ENCODE results near the gene STK39.

The STK39 gene

GRCh38 chr2:168231609-168232241 is 15.7 kb downstream of the STK39 start:
- no peak for TF ChIP-seq CTCF (IDR thresholded peaks at IDR 0.05)

- TF ChIP-seq CTCF (IDR thresholded peaks at IDR 0.05): no peak
Observed at GRCh38 chr2:168230389-168230788, 17.0 kb downstream of the STK39 start.

DNA sequence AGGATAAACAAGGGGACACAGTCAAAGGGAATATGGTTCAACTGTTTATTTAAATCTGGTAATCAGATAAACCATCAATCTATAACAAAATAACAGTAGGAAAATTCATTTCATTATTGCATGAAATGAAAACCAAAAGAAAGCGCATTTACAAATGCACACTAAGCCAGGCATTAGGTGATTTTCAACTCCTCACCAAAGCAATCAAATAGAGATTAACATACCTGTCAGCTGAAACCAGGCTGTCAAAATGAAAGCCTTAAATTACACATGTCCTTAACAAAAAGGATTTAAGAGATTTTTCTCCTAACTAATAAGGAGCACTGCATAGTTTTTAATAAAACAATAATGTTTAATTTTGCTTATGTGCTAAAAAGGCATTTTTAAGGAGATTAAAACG is 23.0 kb downstream of the STK39 start:
- TF ChIP-seq CTCF (IDR thresholded peaks at IDR 0.05): no peak

DNA sequence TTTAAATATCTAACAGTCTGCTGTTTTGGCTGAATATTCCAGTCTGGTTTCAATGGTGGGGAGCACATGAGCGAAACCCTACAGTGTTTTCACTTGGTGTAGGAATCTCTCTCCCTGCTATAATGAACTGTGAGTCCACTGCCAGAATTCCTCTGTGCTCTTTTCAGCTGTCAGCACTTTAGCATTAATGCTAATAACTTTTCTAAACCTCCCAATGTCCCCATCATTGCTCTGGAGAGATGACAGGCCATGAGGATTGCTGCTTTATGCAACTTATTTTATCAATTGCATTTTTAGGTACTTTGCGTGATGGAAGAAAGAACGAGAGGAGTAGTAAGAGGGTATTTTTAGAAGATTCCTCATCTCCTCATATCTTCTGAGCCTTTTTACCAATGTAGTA is 25.3 kb downstream of the STK39 start:
- no peak for TF ChIP-seq CTCF (IDR thresholded peaks at IDR 0.05)

DNA sequence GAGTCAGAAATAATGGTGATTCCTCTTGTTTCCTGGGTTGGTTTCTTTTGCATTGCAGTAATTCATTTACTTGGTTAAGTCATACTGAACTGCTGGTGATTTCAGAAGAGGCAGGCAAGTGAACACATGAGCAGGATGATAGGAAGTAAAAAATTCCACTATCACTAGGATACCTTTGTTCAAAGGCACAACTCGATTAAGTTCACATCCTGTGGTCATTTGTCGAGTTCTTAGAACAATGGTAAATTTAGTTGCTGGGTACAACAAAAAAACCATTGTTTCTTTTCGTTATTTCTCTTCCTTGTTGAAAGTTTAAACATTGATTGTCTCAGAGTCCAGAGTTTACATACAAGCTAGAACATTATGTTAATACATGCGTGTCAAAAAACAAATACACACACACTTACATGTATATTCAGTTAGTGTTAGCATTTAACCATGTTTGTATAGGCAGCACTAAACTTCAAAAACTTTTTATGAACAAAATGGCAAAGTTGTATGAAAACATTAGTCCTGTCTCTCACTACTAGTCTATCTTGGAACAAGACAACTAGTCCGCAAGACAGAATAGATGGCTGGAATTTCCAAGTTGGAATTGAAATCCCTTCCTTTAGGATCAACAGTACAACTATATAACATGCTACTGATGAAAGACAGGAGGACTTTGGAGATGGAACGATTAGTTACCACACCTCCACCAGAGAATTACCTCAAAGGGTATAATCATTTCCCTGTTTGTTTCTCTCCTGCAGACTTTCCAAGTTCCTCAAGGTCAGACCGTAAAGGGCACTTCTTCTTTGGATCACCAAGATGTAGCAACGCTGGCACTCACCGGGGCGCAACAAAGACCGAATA is 26.2 kb downstream of the STK39 start:
- no peak for TF ChIP-seq CTCF (IDR thresholded peaks at IDR 0.05)

GRCh38 chr2:168217920-168218319 is 29.5 kb downstream of the STK39 start:
- no peak for TF ChIP-seq CTCF (IDR thresholded peaks at IDR 0.05)

DNA sequence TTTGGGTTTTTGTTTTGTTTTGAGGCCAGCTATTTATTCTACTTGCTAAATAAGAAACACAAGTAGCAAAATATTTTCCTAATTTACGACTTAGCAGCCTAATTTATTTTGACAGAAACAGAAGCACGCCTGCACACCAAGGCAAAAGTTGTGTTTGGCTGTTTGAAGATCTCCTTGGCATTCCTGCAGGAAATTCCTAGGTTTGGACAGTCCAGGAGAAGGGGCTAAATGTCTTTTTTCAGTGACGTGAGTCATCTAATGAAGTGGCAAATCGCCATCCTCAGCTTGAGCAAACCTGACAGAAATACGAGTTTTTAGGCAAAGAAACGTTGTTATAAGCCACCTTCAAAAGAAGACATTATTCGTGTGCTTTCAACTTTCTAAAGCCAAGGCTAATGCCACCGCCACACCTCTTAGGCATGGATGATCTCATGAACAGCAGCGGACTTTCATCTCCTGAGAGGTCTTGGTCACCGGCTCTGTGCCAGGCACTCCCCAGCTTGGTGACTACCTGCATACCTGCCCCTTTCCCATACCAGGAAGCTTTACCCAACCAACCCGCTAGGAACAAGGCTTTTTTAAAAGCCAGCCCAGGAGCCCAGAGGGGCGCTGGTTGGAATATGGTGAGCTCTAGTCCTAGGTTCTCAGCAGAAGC is 30.9 kb downstream of the STK39 start:
- TF ChIP-seq CTCF (IDR thresholded peaks at IDR 0.05): no peak
